Measurements from ENCODE around the gene TMEM125.

The TMEM125 gene

GRCh38 chr1:43274804-43275180 lies 5.0 kb downstream of the TMEM125 start:
- DNase-seq = no peak

- DNase-seq = no peak
These were observed 6.2 kb downstream of the TMEM125 start for GRCh38 chr1:43275826-43276620.

GRCh38 chr1:43276673-43277072 lies 6.9 kb downstream of the TMEM125 start:
- no peak for DNase-seq

- no peak for DNase-seq
These were observed 7.5 kb downstream of the TMEM125 start for GRCh38 chr1:43277116-43277876.

- DNase-seq = no peak
These were observed 9.4 kb downstream of the TMEM125 start for GRCh38 chr1:43279161-43279560.

GRCh38 chr1:43279666-43280065 lies 9.9 kb downstream of the TMEM125 start:
- no peak for DNase-seq

- DNase-seq = no peak
These were observed 10.9 kb downstream of the TMEM125 start for GRCh38 chr1:43280692-43281091.

- no peak for DNase-seq
These were observed 12.7 kb downstream of the TMEM125 start for GRCh38 chr1:43282220-43283195.

- DNase-seq = no peak
These were observed 14.3 kb downstream of the TMEM125 start for GRCh38 chr1:43284065-43284464.

GRCh38 chr1:43284546-43285110 lies 14.8 kb downstream of the TMEM125 start:
- DNase-seq = no peak

- no peak for DNase-seq
These were observed 15.6 kb downstream of the TMEM125 start, which contains the start of gene C1orf210 for GRCh38 chr1:43285269-43285990. Gene C1orf210 (minus strand): TSS chr1:43285581. CDS start chr1:43283270, 2,311 bp downstream.

GRCh38 chr1:43286115-43286514 lies 16.3 kb downstream of the TMEM125 start:
- DNase-seq = no peak

- DNase-seq = no peak
These were observed 16.8 kb downstream of the TMEM125 start for GRCh38 chr1:43286533-43286932.

- DNase-seq = no peak
These were observed 18.4 kb downstream of the TMEM125 start for GRCh38 chr1:43288058-43288784.

- no peak for DNase-seq
These were observed 19.3 kb downstream of the TMEM125 start for GRCh38 chr1:43288785-43289706.

GRCh38 chr1:43292216-43292615 lies 22.4 kb downstream of the TMEM125 start:
- DNase-seq = no peak

- DNase-seq = no peak
These were observed 22.9 kb downstream of the TMEM125 start for GRCh38 chr1:43292679-43293078.

GRCh38 chr1:43293176-43293575 lies 23.4 kb downstream of the TMEM125 start:
- DNase-seq = no peak

GRCh38 chr1:43293896-43294760 lies 24.3 kb downstream of the TMEM125 start:
- no peak for DNase-seq
